GM04504 (cell line): ENCODE data around the gene LSR.
"Not testable (repeated sequence)": the region's sequence is repeated elsewhere in the genome, so short reads cannot be mapped to it uniquely, and the experiment has no call there.

ENCODE experiments used
- DNase-seq: peaks from one replicate; pipeline ENCODE4 v3.0.0-alpha.2; 2012; ENCODE audit warnings: low read depth

LSR gene

DNA sequence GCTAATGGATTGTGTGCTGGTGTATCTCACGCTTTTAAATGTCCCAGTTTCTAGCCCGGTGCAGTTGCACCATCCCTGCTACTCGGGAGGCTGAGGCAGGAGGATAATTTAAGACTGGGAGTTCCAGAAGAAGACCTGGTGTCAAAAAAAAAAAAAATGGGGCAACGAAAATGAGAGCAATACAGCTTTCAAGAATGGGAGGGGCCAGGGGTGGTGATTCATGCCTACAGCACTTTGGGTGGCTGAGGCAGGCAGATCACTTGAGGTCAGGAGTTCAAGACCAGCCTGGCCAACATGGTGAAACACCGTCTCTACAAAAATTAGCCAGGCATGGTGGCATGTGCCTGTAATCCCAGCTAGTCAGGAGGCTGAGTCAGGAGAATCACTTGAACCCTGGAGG is 37.3 kb downstream of the LSR start:
- not testable (repeated sequence) for DNase-seq

DNA sequence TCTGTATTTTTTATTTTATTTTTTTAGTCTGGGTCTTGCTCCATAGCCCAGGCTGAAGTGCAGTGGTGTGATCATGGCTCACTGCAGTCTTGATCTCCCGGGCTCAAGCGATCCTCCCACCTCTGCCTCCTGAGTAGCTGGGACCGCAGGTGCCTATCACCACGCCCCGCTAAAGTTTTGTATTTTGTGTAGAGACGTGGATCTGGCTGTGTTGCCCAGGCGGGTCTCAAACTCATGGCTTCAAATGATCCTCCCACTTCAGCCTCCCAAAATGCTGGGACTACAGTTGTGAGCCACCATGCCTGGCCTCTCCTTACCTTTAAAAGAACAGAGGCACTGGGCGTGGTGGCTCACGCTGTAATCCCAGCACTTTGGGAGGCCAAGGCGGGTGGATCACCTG is 38.9 kb downstream of the LSR start:
- no peak for DNase-seq

DNA sequence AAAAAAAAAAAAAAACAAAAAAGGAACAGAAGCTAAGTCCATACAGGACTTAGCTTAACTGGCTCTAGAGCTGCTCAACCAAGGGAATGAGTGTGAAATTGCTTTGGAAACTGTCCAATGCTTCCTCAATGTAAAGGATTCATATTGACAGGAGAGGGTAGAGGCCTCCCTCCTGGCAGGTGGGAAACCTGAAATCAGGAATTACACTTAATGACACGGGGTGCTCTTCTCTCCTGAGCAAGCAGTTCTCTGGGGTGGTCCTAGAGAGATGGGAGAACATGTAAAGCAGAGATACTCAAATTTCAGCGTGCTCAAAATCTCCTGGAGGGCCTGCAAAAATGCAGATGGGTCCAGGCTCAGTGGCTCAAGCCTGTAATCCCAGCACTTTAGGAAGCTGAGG is 39.5 kb downstream of the LSR start:
- no peak for DNase-seq

DNA sequence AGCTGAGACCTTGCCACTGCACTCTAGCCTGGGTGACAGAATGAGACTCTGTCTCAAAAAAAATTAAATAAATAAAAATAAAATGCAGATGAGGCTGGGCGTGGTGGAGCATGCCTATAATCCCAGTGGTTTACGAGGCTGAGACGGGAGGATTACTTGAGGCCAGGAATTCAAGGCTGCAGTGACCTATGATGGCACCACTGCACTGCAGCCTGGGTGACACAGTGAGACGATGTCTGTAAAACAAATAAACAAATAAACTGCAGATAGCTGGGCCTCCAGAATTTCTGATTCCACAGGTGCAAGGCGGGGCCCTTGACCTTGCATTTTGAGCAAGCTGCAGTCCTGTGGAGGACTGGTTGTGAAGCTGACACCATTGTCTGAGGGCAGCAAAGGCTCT is 40.1 kb downstream of the LSR start:
- DNase-seq, result no peak

DNA sequence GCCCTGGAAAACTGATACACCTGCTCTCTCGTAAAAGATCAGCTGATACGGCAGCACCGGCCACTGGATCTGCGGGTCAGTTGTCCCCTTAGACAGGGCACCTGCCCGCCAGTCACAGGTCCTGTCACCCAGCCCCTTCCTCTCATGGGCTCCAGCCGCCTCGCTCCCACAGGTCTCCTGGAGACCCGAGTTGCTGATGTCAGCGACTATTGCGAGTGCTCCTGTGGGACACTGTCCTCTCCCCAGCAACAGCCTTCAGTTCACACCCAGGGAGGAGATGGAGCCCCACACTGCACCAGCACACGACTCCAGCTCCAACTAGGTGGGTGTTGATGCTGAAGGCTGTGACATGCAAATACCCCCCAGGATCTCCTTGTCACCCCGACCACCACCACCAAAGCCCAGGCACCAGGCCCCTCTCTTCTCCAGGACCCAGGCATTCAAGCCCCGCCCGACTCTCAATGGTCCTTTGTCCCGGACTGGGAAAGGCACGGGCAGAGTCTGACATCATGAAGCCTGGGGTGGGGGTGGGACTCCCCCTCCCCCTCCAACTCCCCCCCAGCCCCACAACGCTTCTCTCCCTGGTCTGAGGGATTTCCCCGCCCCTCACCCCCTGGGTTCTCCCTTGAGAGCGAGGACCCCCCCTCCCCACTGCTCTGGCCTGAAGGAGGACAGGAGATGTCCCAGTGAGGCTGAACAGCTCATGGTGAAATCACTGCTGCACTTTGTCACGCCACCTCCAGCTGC is 41.8 kb downstream of the LSR start:
- no peak for DNase-seq

DNA sequence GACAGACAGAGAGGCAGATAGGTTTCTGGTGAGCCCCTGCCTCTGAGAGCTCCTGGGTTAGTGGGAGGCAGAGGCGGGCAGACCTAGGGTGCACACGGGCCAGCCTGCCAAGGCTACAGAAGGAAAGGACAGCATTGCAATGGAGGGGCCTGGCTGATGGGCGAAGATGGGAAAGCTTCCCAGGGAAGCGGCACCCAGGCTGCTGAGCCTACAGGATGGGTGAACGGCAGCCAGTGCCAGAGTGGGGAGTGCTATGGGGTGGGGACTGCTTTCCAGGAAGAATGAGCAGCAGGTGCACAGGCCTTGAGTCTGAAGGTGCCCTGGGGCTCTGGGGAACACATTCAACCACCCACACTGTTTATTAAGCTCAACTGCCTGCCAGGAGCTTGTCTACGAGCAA is 42.5 kb downstream of the LSR start:
- no peak for DNase-seq

DNA sequence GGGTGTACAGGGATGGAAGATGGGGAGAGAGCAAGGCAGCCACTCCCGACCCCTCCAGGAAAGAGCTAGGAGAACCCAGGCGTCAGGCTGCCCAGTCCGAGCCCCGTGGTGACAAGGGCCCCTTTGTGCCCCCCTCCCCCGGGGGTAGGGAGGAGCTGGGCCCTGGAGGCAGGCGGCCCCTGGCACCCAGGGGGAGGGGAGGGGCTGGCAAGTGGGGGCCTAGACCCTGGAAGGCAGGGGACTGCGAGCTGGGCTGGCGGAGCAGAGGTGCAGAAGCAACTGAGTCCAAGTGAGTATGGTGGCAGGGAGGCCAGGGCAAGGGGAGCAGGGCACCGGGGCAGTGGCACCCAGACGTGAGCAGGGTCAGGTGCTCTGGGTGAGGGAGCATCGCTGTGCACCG is 43.1 kb downstream of the LSR start, which contains the start of gene MAG:
Gene MAG, plus strand, starts transcription at position 246 of the 400 bp plus-strand sequence. CDS start 3,248 bp downstream, outside the sequence.
- DNase-seq, result no peak

DNA sequence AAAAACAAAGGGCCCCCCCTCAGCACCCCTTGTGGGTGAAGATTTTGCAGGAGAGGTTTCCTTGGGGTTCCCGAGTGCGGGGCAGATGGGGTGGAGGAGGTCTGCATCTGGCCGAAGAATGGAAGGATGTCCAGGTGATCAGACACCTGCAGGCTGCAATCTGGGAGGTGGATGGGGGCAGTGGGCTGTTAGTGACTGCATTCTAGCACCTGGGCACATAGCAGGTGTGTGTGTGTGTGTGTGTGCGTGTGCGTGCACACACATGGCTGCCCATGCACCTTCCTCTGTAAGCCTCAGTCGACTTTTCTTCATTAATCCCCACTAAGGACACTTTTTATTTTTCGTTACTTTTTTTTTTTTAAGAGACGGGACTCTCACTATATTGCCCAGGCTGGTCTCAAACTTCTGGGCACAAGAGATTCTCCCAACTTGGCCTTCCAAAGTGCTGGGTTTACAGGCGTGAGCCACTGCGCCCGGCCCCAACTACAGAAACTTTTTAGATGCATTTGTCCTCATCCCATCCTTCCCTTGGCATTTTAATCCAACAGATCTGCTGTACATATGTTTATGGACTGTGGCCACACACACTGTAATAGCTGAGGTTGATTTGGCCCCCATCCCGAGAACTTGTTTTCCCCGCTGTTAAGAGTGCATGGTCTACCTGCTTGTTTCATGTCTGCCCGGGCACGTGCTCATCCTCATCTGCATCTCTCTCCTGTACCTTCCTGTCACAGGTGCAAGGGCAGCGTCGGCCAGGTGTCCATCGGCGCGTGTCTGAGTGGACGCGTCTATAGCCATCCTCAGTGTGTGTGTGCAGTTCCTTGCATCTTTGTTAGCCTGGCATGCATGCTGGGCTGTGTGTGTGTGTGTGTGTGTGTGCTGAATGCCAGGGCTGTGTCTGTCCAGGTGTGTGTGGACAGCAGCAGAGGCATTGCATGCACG is 43.9 kb downstream of the LSR start:
- no peak for DNase-seq

DNA sequence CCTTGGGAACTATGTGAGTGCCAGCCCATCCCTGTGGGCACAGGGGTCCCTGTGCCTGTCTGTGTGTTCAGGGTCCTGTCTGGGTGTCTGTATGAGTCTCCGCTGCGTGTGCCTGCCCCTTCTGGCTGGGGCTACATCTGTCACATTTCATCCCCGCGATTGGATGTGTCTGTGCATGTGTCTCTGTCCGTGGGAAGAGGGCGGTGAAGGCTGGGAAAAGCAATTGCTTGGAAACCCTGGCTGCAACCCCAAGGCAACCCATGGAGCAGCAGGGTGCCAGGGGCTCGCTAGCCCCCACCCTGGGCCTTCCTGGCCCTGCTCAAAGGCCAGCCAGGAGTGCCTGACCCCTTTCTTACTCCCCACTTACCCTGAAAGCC is 44.5 kb downstream of the LSR start:
- DNase-seq, result no peak

DNA sequence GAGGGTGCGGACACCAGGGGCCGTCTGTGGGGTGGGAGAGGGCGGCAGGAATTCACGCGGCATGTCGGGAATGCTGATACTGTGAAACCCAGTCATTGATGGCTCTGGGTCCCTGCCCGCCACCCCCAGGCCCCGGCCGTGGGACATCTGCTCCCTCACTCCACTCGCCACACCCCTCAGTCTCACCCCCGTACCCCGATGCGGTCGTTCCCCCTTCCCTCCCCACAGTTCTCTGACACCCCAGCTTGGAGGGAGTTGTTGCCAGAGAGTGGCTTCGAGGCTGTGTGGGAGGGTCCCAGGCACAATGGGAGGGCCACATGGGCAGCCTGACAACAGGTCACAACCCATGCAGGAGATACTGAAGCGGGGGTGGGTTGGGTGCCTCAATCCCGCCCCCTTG is 45.0 kb downstream of the LSR start:
- DNase-seq, result no peak

DNA sequence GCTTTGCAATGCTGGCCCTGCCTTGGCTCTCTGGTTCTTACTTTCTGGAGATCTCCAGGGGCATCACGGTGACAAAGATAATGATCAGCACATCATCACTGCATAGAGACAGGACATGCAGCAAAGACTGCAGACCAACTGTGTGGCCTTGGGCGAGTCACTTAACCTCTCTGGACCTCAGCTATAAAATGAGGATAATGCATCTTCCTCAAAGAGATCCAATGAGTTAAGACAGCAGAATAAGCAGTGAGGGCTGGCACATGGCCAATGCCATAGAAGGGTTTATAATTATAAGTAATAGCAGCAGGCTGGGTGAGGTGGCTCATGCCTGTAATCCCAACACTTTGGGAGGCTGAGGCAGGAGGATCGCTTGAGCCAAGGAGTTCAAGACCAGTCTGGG is 45.5 kb downstream of the LSR start:
- DNase-seq, result no peak

DNA sequence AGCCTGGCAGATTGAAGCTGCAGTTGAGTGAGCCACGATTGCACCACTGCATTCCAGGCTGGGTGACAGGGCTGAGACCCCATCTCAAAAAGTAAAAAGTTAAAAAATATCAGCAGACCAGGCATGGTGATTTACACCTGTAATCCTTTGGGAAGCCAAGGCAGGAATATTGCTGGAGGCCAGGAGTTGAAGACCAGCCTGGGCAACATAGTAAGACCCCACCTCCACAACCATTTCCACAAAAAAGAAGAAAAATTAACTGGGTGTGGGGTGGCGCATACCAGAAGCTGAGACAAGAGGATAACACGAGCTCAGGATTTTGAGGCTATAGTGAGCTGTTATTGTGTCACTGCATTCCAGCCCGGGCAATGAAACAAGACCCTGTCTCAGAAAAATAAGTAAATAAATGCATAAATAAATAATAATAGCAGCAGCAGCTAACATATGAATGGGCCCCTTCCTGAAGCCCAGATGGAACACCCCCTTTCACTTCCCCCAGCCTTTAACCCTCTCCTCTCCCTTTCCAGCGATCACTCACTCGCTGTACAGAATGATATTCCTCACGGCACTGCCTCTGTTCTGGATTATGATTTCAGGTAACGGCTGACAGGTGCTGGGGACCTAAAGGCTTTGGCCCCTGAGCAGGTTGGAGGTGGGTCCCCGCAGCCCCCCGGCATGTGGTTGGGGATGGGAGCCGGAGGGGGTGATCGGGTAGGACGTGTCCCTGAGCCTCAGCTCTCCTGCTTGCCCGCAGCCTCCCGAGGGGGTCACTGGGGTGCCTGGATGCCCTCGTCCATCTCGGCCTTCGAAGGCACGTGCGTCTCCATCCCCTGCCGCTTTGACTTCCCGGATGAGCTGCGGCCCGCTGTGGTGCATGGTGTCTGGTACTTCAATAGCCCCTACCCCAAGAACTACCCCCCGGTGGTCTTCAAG is 46.3 kb downstream of the LSR start:
- no peak for DNase-seq

DNA sequence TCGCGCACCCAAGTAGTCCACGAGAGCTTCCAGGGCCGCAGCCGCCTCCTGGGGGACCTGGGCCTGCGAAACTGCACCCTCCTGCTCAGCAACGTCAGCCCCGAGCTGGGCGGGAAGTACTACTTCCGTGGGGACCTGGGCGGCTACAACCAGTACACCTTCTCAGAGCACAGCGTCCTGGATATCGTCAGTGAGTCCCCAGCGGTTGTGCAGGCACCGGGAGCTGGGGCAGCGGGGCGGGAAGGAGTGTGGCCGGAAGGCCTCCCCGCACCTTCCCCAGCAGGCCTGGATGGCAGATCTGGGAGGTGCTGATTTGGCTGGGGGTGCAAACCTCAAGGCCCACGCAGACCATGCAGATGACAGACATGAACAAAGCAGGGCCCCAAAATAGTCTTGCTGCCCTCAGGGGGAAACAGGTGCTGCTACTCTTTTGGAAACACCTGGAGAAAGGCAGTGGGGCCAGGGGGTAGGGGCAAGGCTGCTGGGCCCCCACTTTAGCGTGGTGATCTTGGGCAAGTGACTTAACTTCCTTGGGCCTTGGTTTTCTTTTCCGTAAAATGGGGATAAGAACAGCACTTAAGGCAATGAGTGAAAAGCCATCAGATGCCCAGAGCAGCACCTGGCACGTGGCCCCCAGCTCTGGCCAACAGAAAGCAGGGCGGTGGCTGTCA is 47.1 kb downstream of the LSR start:
- no peak for DNase-seq

DNA sequence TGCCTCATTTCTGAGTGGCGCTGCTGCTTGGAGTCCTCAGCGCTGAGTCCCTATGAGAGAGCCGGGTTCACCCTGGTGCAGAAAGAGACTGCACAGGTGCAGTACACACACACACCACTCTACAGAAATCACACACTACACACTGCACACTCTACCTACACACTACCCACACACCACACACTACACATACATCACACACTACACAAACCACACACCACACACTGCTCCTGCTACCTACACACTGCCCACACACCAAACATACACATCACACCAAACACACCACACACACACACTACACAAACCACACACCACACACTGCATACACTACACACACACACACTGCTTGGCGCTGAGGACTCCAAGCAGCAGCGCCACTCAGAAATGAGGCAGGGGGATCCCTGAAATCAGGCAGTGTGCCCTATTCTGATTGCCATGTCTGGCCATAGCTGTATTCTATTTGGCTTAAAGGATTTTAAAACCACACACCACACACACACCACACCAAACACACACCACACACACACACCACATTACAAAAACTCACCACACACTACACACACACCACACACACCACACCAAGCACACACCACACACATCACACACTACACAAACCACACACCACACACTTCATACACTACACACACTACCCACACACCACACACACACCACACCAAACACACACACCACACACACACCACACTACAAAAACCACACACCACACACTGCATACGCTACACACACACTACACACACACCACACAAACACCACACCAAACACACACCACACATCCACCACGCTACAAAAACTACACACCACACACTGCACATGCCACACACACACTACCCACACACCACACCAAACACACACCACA is 48.1 kb downstream of the LSR start:
- no peak for DNase-seq

DNA sequence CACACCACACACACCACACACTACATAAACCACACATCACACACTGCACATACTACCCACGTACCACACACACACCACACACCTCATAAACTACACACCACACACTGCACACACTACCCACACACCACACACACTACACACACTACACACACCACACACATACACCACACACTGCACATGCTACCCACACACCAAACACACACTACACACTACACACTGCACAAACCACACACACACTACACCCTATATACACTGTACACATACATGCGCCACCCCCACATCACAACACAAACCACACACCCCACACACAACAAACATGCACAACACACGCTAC is 48.7 kb downstream of the LSR start:
- DNase-seq, result no peak

DNA sequence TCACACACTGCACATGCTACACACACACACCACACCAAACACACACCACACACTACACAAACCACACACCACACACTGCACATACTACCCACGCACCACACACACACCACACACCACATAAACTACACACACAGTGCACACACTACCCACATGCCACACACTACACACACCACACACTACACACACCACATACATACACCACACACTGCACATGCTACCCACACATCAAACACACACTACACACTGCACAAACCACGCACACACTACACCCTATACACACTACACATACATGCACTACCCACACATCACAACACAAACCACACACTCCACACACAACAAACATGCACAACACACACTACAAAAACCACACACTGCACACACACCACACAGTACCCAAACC is 49.1 kb downstream of the LSR start:
- DNase-seq, result no peak

DNA sequence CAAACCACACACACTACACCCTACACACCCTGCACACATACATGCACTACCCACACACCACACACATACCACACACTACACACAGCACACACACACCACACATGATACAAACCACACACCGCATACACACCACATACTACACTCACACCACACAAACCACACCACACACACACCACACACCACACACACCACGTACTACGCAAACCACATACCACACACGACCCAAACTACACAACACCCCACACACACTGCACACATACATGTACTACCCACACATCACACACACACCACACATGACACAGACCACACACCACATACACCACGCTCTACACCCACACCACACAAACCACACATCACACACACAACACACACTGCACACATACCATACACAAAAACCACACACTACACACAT is 49.8 kb downstream of the LSR start:
- no peak for DNase-seq

DNA sequence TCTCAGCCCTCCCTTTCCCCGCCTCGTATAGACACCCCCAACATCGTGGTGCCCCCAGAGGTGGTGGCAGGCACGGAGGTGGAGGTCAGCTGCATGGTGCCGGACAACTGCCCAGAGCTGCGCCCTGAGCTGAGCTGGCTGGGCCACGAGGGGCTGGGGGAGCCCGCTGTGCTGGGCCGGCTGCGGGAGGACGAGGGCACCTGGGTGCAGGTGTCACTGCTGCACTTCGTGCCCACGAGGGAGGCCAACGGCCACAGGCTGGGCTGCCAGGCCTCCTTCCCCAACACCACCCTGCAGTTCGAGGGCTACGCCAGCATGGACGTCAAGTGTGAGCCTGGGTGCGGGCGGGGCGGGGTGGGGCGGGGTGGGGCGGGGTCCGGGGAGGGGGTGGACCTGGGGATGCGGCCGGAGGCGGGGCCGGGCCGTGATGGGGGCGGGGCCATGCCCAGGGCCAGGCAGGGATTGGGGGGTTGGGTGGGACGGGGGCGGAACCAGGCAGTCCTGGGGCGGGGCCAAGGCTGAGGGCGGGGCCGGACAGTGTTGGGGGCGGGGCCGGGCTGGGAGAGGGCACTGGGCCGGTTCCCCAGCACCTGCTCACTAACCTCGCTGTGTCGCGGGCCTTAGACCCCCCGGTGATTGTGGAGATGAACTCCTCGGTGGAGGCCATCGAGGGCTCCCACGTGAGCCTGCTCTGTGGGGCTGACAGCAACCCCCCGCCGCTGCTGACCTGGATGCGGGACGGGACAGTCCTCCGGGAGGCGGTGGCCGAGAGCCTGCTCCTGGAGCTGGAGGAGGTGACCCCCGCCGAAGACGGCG is 50.9 kb downstream of the LSR start:
- no peak for DNase-seq

DNA sequence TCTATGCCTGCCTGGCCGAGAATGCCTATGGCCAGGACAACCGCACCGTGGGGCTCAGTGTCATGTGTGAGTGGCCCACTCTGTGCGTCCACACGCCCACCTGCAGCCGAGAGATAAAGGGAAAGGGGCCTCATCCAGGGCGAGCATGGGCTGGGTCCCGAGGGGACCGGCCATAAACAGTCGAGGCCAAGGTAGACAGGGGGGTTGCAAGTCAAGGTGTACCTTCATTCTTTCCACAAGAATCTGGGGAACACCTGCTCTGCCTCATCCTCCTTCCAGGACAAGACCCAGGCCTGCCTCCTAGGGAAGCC is 51.5 kb downstream of the LSR start:
- DNase-seq, result no peak

DNA sequence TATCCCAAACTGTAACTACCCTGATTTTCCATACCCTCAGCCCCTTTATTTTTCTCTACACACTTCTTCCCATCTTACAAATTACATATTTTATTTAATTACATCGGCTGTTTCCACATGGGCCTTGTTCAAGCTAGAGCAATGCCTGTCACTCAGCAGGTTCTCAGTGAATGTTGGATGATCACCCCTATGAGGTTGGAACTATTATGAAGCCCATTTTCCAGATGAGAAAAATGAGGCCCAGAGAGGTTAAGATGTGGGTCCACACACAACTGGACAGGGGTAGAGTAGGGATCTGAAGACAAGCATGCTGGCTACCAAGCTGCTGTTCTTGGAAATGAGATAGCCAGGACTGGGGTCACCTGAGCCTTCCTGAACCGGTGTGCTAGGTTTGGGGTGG is 53.2 kb downstream of the LSR start:
- DNase-seq, result no peak
